Left cardiac atrium (tissue), 4 donors: Measurements from ENCODE around the gene SLC22A16. TPM values are rescaled to one million over a fixed set of nuclear protein-coding genes. Genes with fewer than 3 reads are reported as not detected.
"Not testable (repeated sequence)": the region's sequence is repeated elsewhere in the genome, so short reads cannot be mapped to it uniquely, and the experiment has no call there.

ENCODE experiments used
- ATAC-seq, 2 donors: fragments of 200-7000 bp; cut with Tn5 transposase; one replicate each; pipeline ENCODE4 v1.9.1; 2020; ENCODE audit warnings: mild to moderate bottlenecking in 2 of 2, moderate library complexity in 2 of 2
- DNase-seq: peaks from one replicate; pipeline ENCODE4 v3.0.0-alpha.2; 2020
- intact Hi-C, 2 donors: fragments of 100-400 bp; cut with DNase I; formaldehyde crosslinking; loops; one replicate each; pipeline versions ENCODE4 v1.14.1 to v1.15.1; 2022 to 2023
- total RNA-seq, 2 donors: library from RNA; stranded (reverse); fragmentation: NEBNext Ultra II Directional; extraction: Animal tissue kit (Norgen Biotek cat#: 25700); gene quantifications; one replicate each; pipeline ENCODE4 v1.2.1, GENCODE V29; 2021
- donor health status: DM: no; HTN: yes; CAD: no.
- donor health status: DM: no; HTN: yes; CAD: no; lungs with severe emphysema.
- donor health status: DM: yes; HTN: yes; CAD: no.
- donor health status: Dilated cardiomyopathy.

Gene SLC22A16
- total RNA-seq, 2 donors from 2014 or later: 0.26 TPM; not detected in 1

- ATAC-seq (no peak), DNase-seq (no peak)
- intact Hi-C loops: no loop called here
These were observed 16.2 kb upstream of the SLC22A16 start for GRCh38 chr6:110492584-110492983.

- no peak for DNase-seq
- peak in 1 of 2 donors; percentile 68 for ATAC-seq
- intact Hi-C loops: no loop called here
These were observed 15.4 kb upstream of the SLC22A16 start for GRCh38 chr6:110491644-110492317.

GRCh38 chr6:110491299-110491643, 14.9 kb upstream of the SLC22A16 start:
- intact Hi-C loops: no loop called here
- no peak for DNase-seq
- ATAC-seq: no peak

- intact Hi-C loops: no loop called here
- DNase-seq: no peak
- ATAC-seq: no peak
These were observed 13.7 kb upstream of the SLC22A16 start for GRCh38 chr6:110490110-110490509.

GRCh38 chr6:110488606-110489190, 12.3 kb upstream of the SLC22A16 start:
- DNase-seq: no peak
- intact Hi-C loops: no loop called here
- ATAC-seq: no peak

GRCh38 chr6:110487968-110488381, 11.6 kb upstream of the SLC22A16 start:
- intact Hi-C loops, DNase-seq, ATAC-seq: not testable (repeated sequence)

- no peak for DNase-seq
- intact Hi-C loops: no loop called here
- ATAC-seq: no peak
These were observed 10.3 kb upstream of the SLC22A16 start for GRCh38 chr6:110486756-110487155.

- no peak for ATAC-seq
- intact Hi-C loops: no loop called here
- no peak for DNase-seq
These were observed 9.1 kb upstream of the SLC22A16 start for GRCh38 chr6:110485491-110485890.

GRCh38 chr6:110484321-110484720, 7.9 kb upstream of the SLC22A16 start:
- DNase-seq (no peak), ATAC-seq (no peak)
- intact Hi-C loops: no loop called here

- DNase-seq: no peak
- intact Hi-C loops: no loop called here
These were observed 6.5 kb upstream of the SLC22A16 start for GRCh38 chr6:110482774-110483400.

GRCh38 chr6:110481081-110481480, 4.7 kb upstream of the SLC22A16 start:
- DNase-seq: no peak
- intact Hi-C loops: no loop called here
- no peak for ATAC-seq

More at GRCh38 chr6:110482774-110483400, 6.5 kb upstream of the SLC22A16 start:
- ATAC-seq: no peak

- DNase-seq: no peak
- intact Hi-C loops: no loop called here
- ATAC-seq: peak; percentile 44 to 75
These were observed 1.3 kb downstream of the SLC22A16 start for GRCh38 chr6:110475066-110475653.

- DNase-seq (no peak), ATAC-seq (no peak)
- intact Hi-C loops: no loop called here
These were observed 1.9 kb downstream of the SLC22A16 start for GRCh38 chr6:110474500-110474899.

- intact Hi-C loops: no loop called here
- ATAC-seq (no peak), DNase-seq (no peak)
These were observed 3.7 kb downstream of the SLC22A16 start for GRCh38 chr6:110472739-110473138.

GRCh38 chr6:110471726-110472365, 4.6 kb downstream of the SLC22A16 start:
- intact Hi-C loops: no loop called here
- DNase-seq: no peak
- no peak for ATAC-seq

- ATAC-seq (no peak), DNase-seq (no peak)
- intact Hi-C loops: no loop called here
These were observed 7.7 kb downstream of the SLC22A16 start for GRCh38 chr6:110468731-110469130.

- intact Hi-C loops: no loop called here
- ATAC-seq (no peak), DNase-seq (no peak)
These were observed 8.8 kb downstream of the SLC22A16 start for GRCh38 chr6:110467566-110468140.

- DNase-seq (no peak), ATAC-seq (no peak)
- intact Hi-C loops: no loop called here
These were observed 13.4 kb downstream of the SLC22A16 start for GRCh38 chr6:110462884-110463481.

- intact Hi-C loops: no loop called here
- no peak for ATAC-seq
These were observed 15.0 kb downstream of the SLC22A16 start for GRCh38 chr6:110461376-110461775.

More at GRCh38 chr6:110461376-110461775, 15.0 kb downstream of the SLC22A16 start:
- no peak for DNase-seq
